ENCODE data around the gene ARSH. TPM values are rescaled to one million over a fixed set of nuclear protein-coding genes. Genes with fewer than 3 reads are reported as not detected.

Gene ARSH
- total RNA-seq, 4 donors from 2014 or later, result not detected

- no peak for DNase-seq
- TF ChIP-seq CTCF (IDR thresholded peaks at IDR 0.05) (no peak), POLR2A (IDR thresholded peaks at IDR 0.05) (no peak), EP300 (IDR thresholded peaks at IDR 0.05; ENCODE audit: low read depth) (no peak)
- Histone ChIP-seq H3K4me1 (no peaks in the 10 kb centered on the region), H3K36me3 (no peaks in the 10 kb centered on the region), H3K27me3 (no peaks in the 10 kb centered on the region), H3K27ac (no peak overlapping the region), H3K4me3 (no peak overlapping the region), H3K9me3 (no peaks in the 10 kb centered on the region)
- intact Hi-C loops (cut with DNase I; ENCODE audit: low total_unique reads) (no loop called here), in situ Hi-C loops (cut with MboI; ENCODE audit: low pct_ligation_motif_present in 1 of 4, low pct_unique_long_range_greater_than_20kb in 1 of 4, low sequenced_read_pairs in 3 of 4) (no loop called here)
- WGBS, 2 donors (ENCODE audit: low coverage in 1 of 2), result 23% methylated on average over 9 of the region's 9 CpGs; no CpG with 5 or more reads in 1 of the 2 donors
These were observed 60.2 kb downstream of the ARSH start for GRCh38 chrX:3066555-3066954.

- H3K36me3 ChIP-seq, result no peaks in the 10 kb centered on the region
- no peak overlapping the region for H3K4me3 ChIP-seq
- H3K27ac ChIP-seq, result no peak overlapping the region
- intact Hi-C loops (cut with DNase I; ENCODE audit: low total_unique reads) (no loop called here), in situ Hi-C loops (cut with MboI; ENCODE audit: low pct_ligation_motif_present in 1 of 4, low pct_unique_long_range_greater_than_20kb in 1 of 4, low sequenced_read_pairs in 3 of 4) (no loop called here)
- WGBS, 2 donors (ENCODE audit: low coverage in 1 of 2), result 10% methylated on average over 1 of the region's 1 CpG; no CpG with 5 or more reads in 1 of the 2 donors
- no peaks in the 10 kb centered on the region for H3K27me3 ChIP-seq
- DNase-seq, result no peak
- no peaks in the 10 kb centered on the region for H3K4me1 ChIP-seq
- TF ChIP-seq CTCF (IDR thresholded peaks at IDR 0.05), result no peak
- TF ChIP-seq POLR2A (IDR thresholded peaks at IDR 0.05), result no peak
- TF ChIP-seq EP300 (IDR thresholded peaks at IDR 0.05; ENCODE audit: low read depth), result no peak
- no peak for TF ChIP-seq POLR2AphosphoS5 (IDR thresholded peaks at IDR 0.05)
- no peaks in the 10 kb centered on the region for H3K9me3 ChIP-seq
These were observed 69.6 kb downstream of the ARSH start for GRCh38 chrX:3075959-3076358.

- DNase-seq, result no peak
- no peak for TF ChIP-seq CTCF (IDR thresholded peaks at IDR 0.05)
- no peak for TF ChIP-seq POLR2AphosphoS5 (IDR thresholded peaks at IDR 0.05)
- no peak for TF ChIP-seq POLR2A (IDR thresholded peaks at IDR 0.05)
- TF ChIP-seq EP300 (IDR thresholded peaks at IDR 0.05; ENCODE audit: low read depth), result no peak
- H3K9me3 ChIP-seq, result no peaks in the 10 kb centered on the region
- no peaks in the 10 kb centered on the region for H3K4me1 ChIP-seq
- H3K36me3 ChIP-seq, result no peaks in the 10 kb centered on the region
- 72% methylated on average over 21 of the region's 21 CpGs; no CpG with 5 or more reads in 1 of the 2 donors for WGBS, 2 donors (ENCODE audit: low coverage in 1 of 2)
- no peaks in the 10 kb centered on the region for H3K27me3 ChIP-seq
- in situ Hi-C loops (cut with MboI; ENCODE audit: low pct_ligation_motif_present in 1 of 4, low pct_unique_long_range_greater_than_20kb in 1 of 4, low sequenced_read_pairs in 3 of 4) (no loop called here), intact Hi-C loops (cut with DNase I; ENCODE audit: low total_unique reads) (no loop called here)
- H3K27ac ChIP-seq, result no peak overlapping the region
- no peak overlapping the region for H3K4me3 ChIP-seq
These were observed 70.2 kb downstream of the ARSH start for GRCh38 chrX:3076416-3076991.

Small RNA genes within 50 kb of the gene (small RNA-seq; reads per million reads assigned to genes)
- gene RN7SL578P, result 0 reads per million in 4 donors

Other genes with a start within 250 kb of the ARSH start
- gene GYG2, start 177.6 kb upstream of the ARSH start, total RNA-seq, result 1 to 10 TPM; 3.0 to 6.8 (median 4.2) TPM
- 10 to 100 TPM; 47.1 to 65.4 (median 58.6) TPM for gene ARSD, start 77.2 kb upstream of the ARSH start, total RNA-seq
- not detected for gene ARSF, start 34.9 kb downstream of the ARSH start, total RNA-seq